GM21529 (cell line): ENCODE data around the gene SLC12A3.
"Not testable (repeated sequence)": the region's sequence is repeated elsewhere in the genome, so short reads cannot be mapped to it uniquely, and the experiment has no call there.

ENCODE experiments used
- ATAC-seq: cut with Tn5 transposase; IDR thresholded peaks from one replicate; pipeline ENCODE4 v1.9.1; 2021; ENCODE audit not compliant: unreplicated experiment

The SLC12A3 gene

GRCh38 chr16:56918467-56919012 is 53.5 kb downstream of the SLC12A3 start:
- ATAC-seq = no peak

- ATAC-seq = no peak
Measured at GRCh38 chr16:56919099-56919800, 54.2 kb downstream of the SLC12A3 start.

DNA sequence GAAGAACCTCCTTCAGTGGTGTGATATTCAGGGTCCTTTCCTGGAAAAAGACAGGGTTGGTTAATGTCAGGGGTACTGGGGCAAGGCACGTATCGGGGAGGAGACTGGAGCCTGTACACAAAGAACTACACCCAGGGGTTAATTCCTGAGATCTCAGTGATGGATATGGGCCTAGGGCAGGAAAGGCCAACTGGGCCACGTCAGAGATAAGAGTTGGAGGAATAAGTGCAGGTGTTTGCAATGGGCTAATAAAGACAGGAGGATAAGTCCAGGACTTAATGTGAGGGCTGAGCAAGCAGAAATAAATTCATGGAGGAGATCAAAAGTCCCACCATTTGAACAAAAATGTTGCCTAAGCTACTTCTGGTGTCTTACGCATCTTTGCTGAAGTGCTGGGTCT is 56.6 kb downstream of the SLC12A3 start:
- no peak for ATAC-seq

DNA sequence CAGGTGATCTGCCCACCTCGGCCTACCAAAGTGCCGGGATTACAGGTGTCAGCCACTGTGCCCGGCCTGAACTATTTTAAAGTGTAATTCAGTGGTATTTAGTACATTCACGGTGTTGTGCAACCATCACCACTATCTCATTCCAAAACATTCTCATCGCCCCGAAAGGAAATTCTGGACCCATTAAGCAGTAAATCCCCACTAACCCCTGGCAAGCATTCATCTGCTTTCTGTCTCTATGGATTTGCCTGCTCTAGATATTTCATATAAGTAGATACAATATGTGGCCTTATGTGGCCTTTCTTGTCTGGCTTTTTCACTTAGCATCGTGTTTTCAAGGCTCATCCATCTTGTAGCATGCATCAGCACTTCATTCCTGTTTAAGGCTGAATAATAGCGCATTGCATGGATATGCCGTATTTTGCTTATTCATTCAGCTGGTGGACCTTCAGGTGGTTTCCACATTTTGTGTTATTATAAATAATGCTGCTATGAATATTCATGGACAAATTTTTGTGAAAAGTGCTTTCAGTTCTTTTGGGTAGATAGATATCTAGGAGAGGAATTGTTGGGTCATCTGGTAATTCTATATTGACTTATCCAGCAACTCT is 58.6 kb downstream of the SLC12A3 start:
- ATAC-seq = no peak

DNA sequence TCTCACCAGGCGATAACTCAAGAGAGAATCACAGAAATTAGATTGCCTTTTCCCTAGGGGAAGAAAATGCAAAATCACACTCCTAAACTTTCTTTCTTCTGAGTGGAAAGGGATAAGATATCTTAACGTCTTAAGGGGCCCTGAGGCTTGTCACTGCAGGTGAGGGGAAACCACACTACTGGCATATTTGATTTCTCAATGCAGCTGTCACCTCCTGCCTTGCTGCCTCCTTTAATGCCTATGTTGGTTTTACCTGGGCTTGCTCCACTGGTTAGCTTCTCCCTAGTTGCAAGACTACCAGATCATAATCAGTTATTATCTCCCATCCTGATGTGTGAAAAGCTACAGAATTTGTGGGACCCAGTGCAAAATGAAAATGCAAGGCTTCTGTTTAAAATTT is 62.5 kb downstream of the SLC12A3 start:
- no peak for ATAC-seq

DNA sequence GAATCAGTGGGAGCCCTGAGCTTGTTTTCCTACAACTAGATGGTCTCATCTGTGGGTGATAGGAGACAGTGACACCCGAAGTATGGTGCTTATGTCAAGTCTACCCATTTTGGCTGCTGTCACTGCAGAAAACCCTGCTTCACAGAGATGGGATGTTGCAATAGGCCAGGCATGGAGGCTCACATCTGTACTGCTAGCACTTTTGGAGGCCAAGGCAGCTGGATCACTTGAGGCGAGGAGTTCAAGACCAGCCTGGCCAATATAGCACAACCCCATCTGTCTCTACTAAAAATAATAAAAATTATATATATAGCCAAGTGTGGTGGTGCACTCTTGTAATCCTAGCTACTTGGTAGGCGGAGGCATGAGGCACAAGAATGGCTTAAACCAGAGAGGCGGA is 64.6 kb downstream of the SLC12A3 start:
- ATAC-seq = no peak

GRCh38 chr16:56930486-56931270 is 65.7 kb downstream of the SLC12A3 start:
- ATAC-seq = no peak

GRCh38 chr16:56931271-56931891 is 66.4 kb downstream of the SLC12A3 start:
- ATAC-seq = peak; percentile 36

DNA sequence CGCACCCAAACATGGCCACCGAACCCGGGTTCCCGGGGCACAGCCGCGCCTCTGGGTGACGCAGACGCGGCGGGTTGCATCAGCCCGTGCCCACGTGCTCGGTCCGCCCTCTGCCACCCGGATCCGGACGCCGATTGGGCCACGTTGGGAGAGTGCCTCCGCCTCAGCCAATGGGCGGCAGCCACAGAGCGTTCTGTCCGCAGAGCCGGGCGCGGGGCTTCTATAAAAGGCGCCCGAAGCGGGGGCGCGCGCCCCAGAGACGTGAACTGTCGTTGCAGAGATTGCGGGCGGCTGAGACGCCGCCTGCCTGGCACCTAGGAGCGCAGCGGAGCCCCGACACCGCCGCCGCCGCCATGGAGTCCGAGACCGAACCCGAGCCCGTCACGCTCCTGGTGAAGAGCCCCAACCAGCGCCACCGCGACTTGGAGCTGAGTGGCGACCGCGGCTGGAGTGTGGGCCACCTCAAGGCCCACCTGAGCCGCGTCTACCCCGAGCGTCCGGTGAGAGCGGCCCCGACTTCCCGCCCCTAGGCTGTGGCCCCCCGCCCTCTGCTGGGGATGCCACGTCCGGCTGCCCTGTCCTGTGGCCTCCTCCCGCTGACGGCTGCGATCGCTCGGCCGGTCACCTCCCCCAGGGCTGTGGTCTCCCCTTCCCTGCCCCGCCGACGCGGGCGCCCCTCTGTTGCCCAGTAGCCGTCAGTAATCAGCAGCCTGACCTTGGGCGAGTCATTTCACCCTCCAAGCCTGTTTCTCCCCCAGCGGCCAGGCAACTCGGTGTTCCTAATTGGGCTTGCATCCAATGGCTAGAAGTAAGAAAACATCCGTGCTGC is 67.1 kb downstream of the SLC12A3 start, which contains the start of gene HERPUD1:
Gene HERPUD1 (plus strand): TSS at position 251 of the 829 bp plus-strand sequence. CDS start 103 bp downstream, at position 354.
- ATAC-seq = peak; percentile 84

DNA sequence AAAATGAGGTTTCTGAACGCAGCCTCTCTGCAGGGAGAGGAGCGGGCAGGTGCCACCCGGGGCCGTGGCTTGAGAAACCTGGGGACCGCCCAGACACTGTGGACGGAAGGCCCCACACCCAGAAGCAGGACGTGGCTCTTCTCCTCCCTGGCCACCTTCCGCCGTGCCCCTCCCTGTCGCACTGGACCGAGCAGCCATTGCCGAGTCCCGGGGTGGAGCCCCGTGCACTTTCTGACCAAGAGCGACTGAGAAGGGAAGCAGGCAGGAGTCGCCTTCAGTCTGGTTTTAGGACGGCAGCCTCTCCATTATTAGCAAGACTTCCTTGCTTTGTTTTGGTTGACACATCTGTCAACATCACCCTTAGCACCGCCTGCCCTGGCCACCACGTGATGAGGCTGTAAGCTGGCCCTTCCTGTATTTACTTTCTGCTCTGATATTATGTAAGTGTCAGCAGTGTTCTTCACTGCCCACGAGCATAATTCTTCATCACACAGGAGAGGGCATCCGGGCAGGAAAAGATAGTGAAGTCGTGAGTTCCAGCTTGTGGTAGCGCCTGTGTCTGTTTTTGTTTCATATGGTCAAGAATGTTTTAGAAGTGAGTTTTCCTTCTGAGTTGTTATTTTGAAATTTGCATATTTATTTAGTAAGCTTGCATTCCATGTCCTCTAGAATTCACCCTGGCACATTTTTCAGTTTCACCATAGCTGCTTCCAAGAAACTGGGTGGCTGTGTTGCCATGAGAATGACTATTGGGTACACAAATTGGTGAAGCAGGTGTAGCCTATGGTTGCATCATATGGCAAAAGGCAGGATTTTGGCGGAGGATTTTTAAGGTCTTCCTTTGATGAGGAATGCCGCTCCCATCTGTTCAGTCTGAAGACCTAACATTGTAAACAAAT is 68.0 kb downstream of the SLC12A3 start:
- ATAC-seq = no peak

GRCh38 chr16:56933828-56934598 is 69.0 kb downstream of the SLC12A3 start:
- no peak for ATAC-seq

DNA sequence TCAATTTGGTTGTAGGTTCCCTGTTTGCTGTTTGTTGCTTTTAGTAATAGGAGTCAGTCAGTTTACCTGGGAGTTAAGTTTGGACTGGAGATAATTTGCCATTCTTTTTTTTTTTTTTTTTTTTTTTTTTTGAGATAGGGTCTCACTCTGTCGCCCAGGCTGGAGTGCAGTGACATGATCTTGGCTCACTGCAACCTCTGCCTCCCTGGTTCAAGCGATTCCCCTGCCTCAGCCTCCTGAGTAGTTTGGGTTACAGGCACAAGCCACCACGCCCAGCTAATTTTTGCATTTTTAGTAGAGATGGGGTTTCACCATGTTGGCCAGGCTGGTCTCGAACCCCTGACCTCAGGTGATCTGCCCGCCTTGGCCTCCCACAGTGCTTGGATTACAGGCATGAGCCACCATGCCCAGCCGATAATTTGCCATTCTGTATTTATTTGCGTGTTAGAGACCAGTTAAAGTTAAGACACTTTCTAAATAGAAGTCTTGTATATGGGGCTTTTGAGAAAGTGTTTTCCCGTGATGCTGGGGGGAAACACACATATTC is 69.7 kb downstream of the SLC12A3 start:
- not testable (repeated sequence) for ATAC-seq

DNA sequence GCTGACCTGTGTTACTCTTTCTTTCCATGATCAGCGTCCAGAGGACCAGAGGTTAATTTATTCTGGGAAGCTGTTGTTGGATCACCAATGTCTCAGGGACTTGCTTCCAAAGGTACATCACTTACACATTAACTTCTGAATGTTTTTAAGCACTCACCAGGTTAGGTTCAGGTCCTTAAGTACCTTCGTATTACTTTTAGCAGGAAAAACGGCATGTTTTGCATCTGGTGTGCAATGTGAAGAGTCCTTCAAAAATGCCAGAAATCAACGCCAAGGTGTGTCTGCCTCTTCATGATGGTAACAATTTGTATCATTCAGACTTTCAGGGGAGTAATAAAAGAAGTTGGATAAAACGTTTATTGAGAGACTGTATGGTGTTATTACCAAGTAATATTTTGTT is 70.2 kb downstream of the SLC12A3 start:
- ATAC-seq = no peak

DNA sequence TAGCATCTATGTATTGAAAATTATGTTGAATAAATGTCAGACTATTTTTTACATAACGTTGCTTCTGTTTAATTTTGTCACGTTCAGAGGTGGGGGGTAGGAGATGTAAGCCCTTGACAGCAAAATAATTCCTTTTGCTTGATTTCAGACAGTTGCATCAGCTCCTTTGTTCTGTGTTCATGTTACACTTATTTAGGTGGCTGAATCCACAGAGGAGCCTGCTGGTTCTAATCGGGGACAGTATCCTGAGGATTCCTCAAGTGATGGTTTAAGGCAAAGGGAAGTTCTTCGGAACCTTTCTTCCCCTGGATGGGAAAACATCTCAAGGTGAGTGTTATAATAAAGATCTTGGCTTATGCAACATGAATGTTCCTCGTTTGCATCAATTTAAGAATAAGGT is 71.5 kb downstream of the SLC12A3 start:
- ATAC-seq = no peak

GRCh38 chr16:56936950-56937349 is 71.9 kb downstream of the SLC12A3 start:
- ATAC-seq = no peak

DNA sequence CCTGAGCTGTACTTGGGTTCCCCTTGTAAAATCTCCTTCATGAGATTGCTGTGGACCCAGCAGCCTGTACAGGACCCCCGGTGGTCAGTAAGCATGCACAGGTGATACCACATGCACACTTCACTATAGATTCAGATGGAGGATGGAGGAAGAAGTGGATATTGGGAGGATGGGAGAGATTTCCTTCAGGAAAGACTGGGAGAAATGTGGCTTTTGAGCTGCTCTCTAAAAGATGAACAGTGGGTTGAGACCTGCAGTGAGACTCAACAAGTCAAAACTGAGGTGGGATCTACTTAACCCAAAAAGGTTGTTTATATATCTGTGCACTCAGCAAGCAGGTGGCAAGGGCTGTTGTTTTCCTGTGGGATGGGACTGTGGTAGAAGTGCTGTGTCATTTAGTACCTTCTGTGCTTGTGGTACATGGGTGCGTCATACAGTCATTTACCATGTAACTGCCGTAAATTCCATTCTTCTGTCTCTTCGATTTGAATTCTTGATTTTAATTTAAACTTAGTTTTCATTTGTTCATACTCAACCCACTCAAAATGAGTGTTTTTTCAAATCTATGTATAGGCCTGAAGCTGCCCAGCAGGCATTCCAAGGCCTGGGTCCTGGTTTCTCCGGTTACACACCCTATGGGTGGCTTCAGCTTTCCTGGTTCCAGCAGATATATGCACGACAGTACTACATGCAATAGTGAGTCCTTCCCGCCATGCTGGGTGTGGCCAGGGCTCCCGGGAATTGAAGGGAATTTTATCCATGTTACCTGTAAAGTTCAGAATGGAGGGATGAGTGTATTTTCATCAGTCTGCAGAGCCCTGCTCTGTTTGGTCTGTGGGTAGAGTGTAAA is 73.9 kb downstream of the SLC12A3 start:
- no peak for ATAC-seq

DNA sequence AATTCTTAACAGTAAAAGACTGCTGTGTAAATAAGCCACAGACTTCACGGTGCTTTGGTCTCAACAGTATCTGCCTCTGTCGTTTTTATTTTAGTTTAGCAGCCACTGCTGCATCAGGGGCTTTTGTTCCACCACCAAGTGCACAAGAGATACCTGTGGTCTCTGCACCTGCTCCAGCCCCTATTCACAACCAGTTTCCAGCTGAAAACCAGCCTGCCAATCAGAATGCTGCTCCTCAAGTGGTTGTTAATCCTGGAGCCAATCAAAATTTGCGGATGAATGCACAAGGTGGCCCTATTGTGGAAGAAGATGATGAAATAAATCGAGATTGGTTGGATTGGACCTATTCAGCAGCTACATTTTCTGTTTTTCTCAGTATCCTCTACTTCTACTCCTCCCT is 74.8 kb downstream of the SLC12A3 start:
- no peak for ATAC-seq
